A549 treated with AZD9567 at 1 μM for 4 hours (cell line): ENCODE data around the gene APOA1. TPM values are rescaled to one million over a fixed set of nuclear protein-coding genes. Genes with fewer than 3 reads are reported as not detected.

Experiments
- total RNA-seq: library from RNA; stranded (reverse); fragments of 200-300 nt; extraction: Qiagen RNA extraction; gene quantifications from 5 replicates; pipeline ENCODE4 v1.2.3, GENCODE V29; 2022; ENCODE audit not compliant: insufficient read depth

Gene APOA1
- 0.22 to 6.7 TPM (median 0.29 TPM) in 5 replicates for total RNA-seq

GRCh38 chr11:116837231-116838091, at the start of gene APOA1:
TSS of gene APOA1 (minus strand) at chr11:116837622. CDS start at chr11:116837387, 235 bp downstream.

GRCh38 chr11:116829525-116830183, 7.8 kb downstream of the APOA1 start, which contains the start of gene APOC3:
TSS of gene APOC3 (plus strand) at chr11:116829907. CDS start at chr11:116830583, 676 bp downstream.

GRCh38 chr11:116823031-116823843, 14.2 kb downstream of the APOA1 start, which contains the start of gene APOA4:
TSS of gene APOA4 (minus strand) at chr11:116823304. CDS start at chr11:116823191, 113 bp downstream.

GRCh38 chr11:116791813-116792143, 45.6 kb downstream of the APOA1 start, which contains the start of gene APOA5:
TSS of gene APOA5 (minus strand) at chr11:116791879. CDS start at chr11:116791860, 19 bp downstream.

GRCh38 chr11:116787786-116788486, 49.5 kb downstream of the APOA1 start, which contains the start of gene ZPR1:
TSS of gene ZPR1 (minus strand) at chr11:116788023. CDS start at chr11:116787990, 33 bp downstream.

Other genes starting within 250 kb of the APOA1 start
- gene BUD13, start 64.6 kb downstream of the APOA1 start, total RNA-seq: 11.2 to 14.2 TPM (median 11.6 TPM) in 5 replicates
- 41.0 to 61.3 TPM (median 58.4 TPM) in 5 replicates for gene ZPR1, start 49.6 kb downstream of the APOA1 start, total RNA-seq
- not detected in 5 replicates for gene APOA5, start 45.7 kb downstream of the APOA1 start, total RNA-seq
- 0.05 TPM in 1 of 5 replicates, not detected in the others for gene APOA4, start 14.3 kb downstream of the APOA1 start, total RNA-seq
- not detected in 5 replicates for gene APOC3, start 7.7 kb downstream of the APOA1 start, total RNA-seq